Activated CD8-positive, alpha-beta memory T cell treated with anti-CD3 and anti-CD28 coated beads for 36 hours (primary cell): Measurements from ENCODE around the gene FAM133A. TPM values are rescaled to one million over a fixed set of nuclear protein-coding genes. Genes with fewer than 3 reads are reported as not detected.

ENCODE experiments used
- CTCF ChIA-PET: fragments of 350-600 bp; sonication (Branson Sonifier 250); formaldehyde crosslinking; loops from one replicate; lab custom pipeline; 2021; ENCODE audit warnings: antibody characterized with exemption; lab: Charles Lee
- POLR2A ChIA-PET: fragments of 350-600 bp; sonication (Branson Sonifier 250); formaldehyde crosslinking; loops from one replicate; lab custom pipeline; 2021; ENCODE audit warnings: antibody characterized with exemption; lab: Charles Lee
- total RNA-seq, 2 experiments: library from RNA; stranded (reverse); gene quantifications; one replicate each; pipeline ENCODE4 v1.2.3, GENCODE V29; 2021

Gene FAM133A
- total RNA-seq: not detected

- ChIA-PET CTCF (no interaction called here), POLR2A (no interaction called here)
Observed at GRCh38 chrX:93673869-93674271, at the start of gene FAM133A. TSS of gene FAM133A (plus strand) at chrX:93674206. CDS start at chrX:93709420, 35,214 bp downstream.

- POLR2A ChIA-PET: no interaction called here
Observed at GRCh38 chrX:93637591-93637990, 36.4 kb upstream of the FAM133A start.

GRCh38 chrX:93649381-93649780, 24.6 kb upstream of the FAM133A start:
- ChIA-PET POLR2A (no interaction called here), CTCF (interaction anchor here (0.7 kb wide), 1 partner anchor 95 kb away, joined by 3 read pairs; no protein-coding TSS in a partner anchor)

More at GRCh38 chrX:93637591-93637990, 36.4 kb upstream of the FAM133A start:
- CTCF ChIA-PET: no interaction called here

- ChIA-PET CTCF (no interaction called here), POLR2A (no interaction called here)
Observed at GRCh38 chrX:93660575-93660974, 13.4 kb upstream of the FAM133A start.

- ChIA-PET POLR2A (no interaction called here), CTCF (no interaction called here)
Observed at GRCh38 chrX:93673056-93673868, 744 bp upstream of the FAM133A start, which contains the start of gene NAP1L3. TSS of gene NAP1L3 (minus strand) at chrX:93673578. CDS start at chrX:93673304, 274 bp downstream.

- ChIA-PET CTCF (no interaction called here), POLR2A (no interaction called here)
Observed at GRCh38 chrX:93695981-93696380, 22.0 kb downstream of the FAM133A start.

- CTCF ChIA-PET: no interaction called here
Observed at GRCh38 chrX:93703701-93704100, 29.7 kb downstream of the FAM133A start.

GRCh38 chrX:93711076-93711475, 37.1 kb downstream of the FAM133A start:
- ChIA-PET CTCF (no interaction called here), POLR2A (no interaction called here)

More at GRCh38 chrX:93703701-93704100, 29.7 kb downstream of the FAM133A start:
- POLR2A ChIA-PET: no interaction called here

- ChIA-PET CTCF (no interaction called here), POLR2A (no interaction called here)
Observed at GRCh38 chrX:93741811-93742210, 67.8 kb downstream of the FAM133A start.

- POLR2A ChIA-PET: no interaction called here
- CTCF ChIA-PET: no interaction called here
Observed at GRCh38 chrX:93760163-93760562, 86.2 kb downstream of the FAM133A start.

Other genes with a start within 250 kb of the FAM133A start
- gene NAP1L3, start 628 bp upstream of the FAM133A start, total RNA-seq: 1 to 10 TPM; 1.5 to 1.6 TPM